Common myeloid progenitor, CD34-positive (primary cell): ENCODE measurements around the gene DPEP1.

Experiments
- CTCF ChIA-PET: fragments of 350-600 bp; sonication (Branson Sonifier 250); formaldehyde crosslinking; loops from one replicate; lab custom pipeline; 2021; ENCODE audit warnings: antibody characterized with exemption; lab: Charles Lee
- POLR2A ChIA-PET: fragments of 350-600 bp; sonication (Branson Sonifier 250); formaldehyde crosslinking; loops from one replicate; lab custom pipeline; 2021; ENCODE audit warnings: antibody characterized with exemption; lab: Charles Lee
- DNase-seq, 3 donors: peaks; one replicate each; pipeline versions ENCODE4 v3.0.0 to v3.0.0-alpha.2; 2013
- H3K27ac ChIP-seq, 2 experiments: 1 replicate in 1 of 2; 2 replicates in 1 of 2; pipeline ENCODE4 v1.7.0; 2013; ENCODE audit warnings: inconsistent platforms in 2 of 2, low read length in 2 of 2, mild to moderate bottlenecking in 2 of 2, low read depth in 1 of 2, moderate library complexity in 1 of 2; ENCODE audit not compliant: severe bottlenecking in 2 of 2, insufficient read depth in 1 of 2, poor library complexity in 1 of 2
- H3K27me3 ChIP-seq, 5 experiments: replicated peaks in 2 of 5; 1 replicate in 3 of 5; 2 replicates in 2 of 5; pipeline versions ENCODE4 v1.6.1 to v1.7.0; 2013; ENCODE audit warnings: low read length in 4 of 5, mild to moderate bottlenecking in 2 of 5, moderate library complexity in 2 of 5, inconsistent platforms in 1 of 5; ENCODE audit not compliant: insufficient read depth in 5 of 5, control insufficient read depth in 4 of 5
- H3K36me3 ChIP-seq, 4 experiments: 1 replicate in 2 of 4; 2 replicates in 2 of 4; pipeline versions ENCODE4 v1.6.1 to v1.7.0; 2013; ENCODE audit warnings: low read length in 3 of 4, control low read depth in 1 of 4, mild to moderate bottlenecking in 1 of 4; ENCODE audit not compliant: control insufficient read depth in 4 of 4, insufficient read depth in 4 of 4
- H3K4me1 ChIP-seq, 4 experiments: 1 replicate in 3 of 4; 2 replicates in 1 of 4; pipeline versions ENCODE4 v1.6.1 to v1.7.1; 2013; ENCODE audit warnings: low read length in 3 of 4, mild to moderate bottlenecking in 3 of 4, control low read depth in 1 of 4, inconsistent platforms in 1 of 4, moderate library complexity in 1 of 4; ENCODE audit not compliant: control insufficient read depth in 4 of 4, insufficient read depth in 4 of 4; ENCODE audit errors: control extremely low read depth in 1 of 4
- H3K4me3 ChIP-seq, 7 experiments: 1 replicate in 4 of 7; 2 replicates in 3 of 7; pipeline versions ENCODE4 v1.5.1 to v1.7.0; 2013; ENCODE audit warnings: mild to moderate bottlenecking in 7 of 7, low read length in 6 of 7, moderate library complexity in 6 of 7, inconsistent platforms in 2 of 7, low read depth in 2 of 7, control low read depth in 1 of 7; ENCODE audit not compliant: insufficient read depth in 4 of 7, control insufficient read depth in 1 of 7; ENCODE audit errors: extremely low read depth in 1 of 7
- H3K9me3 ChIP-seq, 5 experiments: 1 replicate in 4 of 5; 2 replicates in 1 of 5; pipeline versions ENCODE4 v1.6.1 to v1.7.1; 2013; ENCODE audit warnings: low read length in 4 of 5, mild to moderate bottlenecking in 2 of 5, inconsistent platforms in 1 of 5, low read depth in 1 of 5, moderate library complexity in 1 of 5; ENCODE audit not compliant: control insufficient read depth in 4 of 5, insufficient read depth in 2 of 5; ENCODE audit errors: control extremely low read depth in 1 of 5
- WGBS: methylation state at CpG from one replicate; pipeline ENCODE4 v1.1.5; 2013; ENCODE audit not compliant: insufficient coverage; 5-methylcytosine and 5-hydroxymethylcytosine counted together

The DPEP1 gene

GRCh38 chr16:89613954-89614459, 565 bp downstream of the DPEP1 start:
- Histone ChIP-seq H3K36me3 (no peaks in the 10 kb centered on the region), H3K27me3 (no peaks in the 10 kb centered on the region), H3K4me3 (no peak overlapping the region), H3K4me1 (peaks cover 0 to 16% (median 10%) of the 10 kb centered on the region in 4 experiments), H3K9me3 (no peaks in the 10 kb centered on the region), H3K27ac (no peak overlapping the region)
- CTCF ChIA-PET = interaction anchor here (1.2 to 2.2 kb wide), 5 partner anchors 10 to 16 kb away, joined by 3 to 11 read pairs (median 6); no protein-coding TSS in a partner anchor
- POLR2A ChIA-PET = no interaction called here
- WGBS = 96% methylated on average over 22 of the region's 22 CpGs
- no peak for DNase-seq

GRCh38 chr16:89615176-89615575, 1.7 kb downstream of the DPEP1 start:
- H3K27ac ChIP-seq = no peak overlapping the region
- no peaks in the 10 kb centered on the region for H3K36me3 ChIP-seq
- no peak overlapping the region for H3K4me3 ChIP-seq
- H3K4me1 ChIP-seq = peaks cover 0 to 16% (median 10%) of the 10 kb centered on the region in 4 experiments
- ChIA-PET POLR2A (no interaction called here), CTCF (interaction anchor here (0.6 to 2.2 kb wide), 13 partner anchors 8 to 197 kb away, joined by 3 to 11 read pairs (median 3); partner anchors contain the start of gene CPNE7)
- no peak for DNase-seq
- H3K9me3 ChIP-seq = no peaks in the 10 kb centered on the region
- WGBS = 83% methylated on average over 11 of the region's 13 CpGs
- no peaks in the 10 kb centered on the region for H3K27me3 ChIP-seq

- POLR2A ChIA-PET = no interaction called here
Measured at GRCh38 chr16:89615596-89616090, 2.2 kb downstream of the DPEP1 start.

DNA sequence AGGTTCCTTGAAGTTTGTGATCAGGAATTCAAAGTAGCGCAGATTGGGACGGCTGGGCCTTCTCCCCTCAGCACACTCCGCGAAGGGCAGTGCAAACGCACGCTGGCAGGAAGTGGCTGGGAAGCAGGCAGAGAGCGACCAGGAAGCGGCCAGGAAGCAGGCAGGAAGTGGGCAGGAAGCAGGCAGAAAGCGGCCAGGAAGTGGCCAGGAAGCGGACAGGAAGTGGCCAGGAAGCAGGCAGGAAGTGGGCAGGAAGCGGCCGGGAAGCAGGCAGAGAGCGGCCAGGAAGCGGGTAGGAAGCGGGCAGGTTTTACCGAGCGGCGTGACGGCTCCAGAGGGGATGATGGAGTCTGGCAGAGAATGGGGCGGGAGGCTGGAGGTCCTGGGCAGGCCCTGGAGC, 3.2 kb downstream of the DPEP1 start:
- H3K9me3 ChIP-seq = no peaks in the 10 kb centered on the region
- no peak overlapping the region for H3K27ac ChIP-seq
- H3K4me1 ChIP-seq = peaks cover 0 to 16% (median 10%) of the 10 kb centered on the region in 4 experiments
- H3K36me3 ChIP-seq = no peaks in the 10 kb centered on the region
- ChIA-PET CTCF (interaction anchor here (1.0 to 1.2 kb wide), 2 partner anchors 17 to 177 kb away, joined by 3 read pairs; no protein-coding TSS in a partner anchor), POLR2A (no interaction called here)
- no peak for DNase-seq
- 70% methylated on average over 13 of the region's 20 CpGs for WGBS
- H3K27me3 ChIP-seq = no peaks in the 10 kb centered on the region
- no peak overlapping the region for H3K4me3 ChIP-seq

More at GRCh38 chr16:89615596-89616090, 2.2 kb downstream of the DPEP1 start:
- Histone ChIP-seq H3K4me3 (no peak overlapping the region), H3K27me3 (no peaks in the 10 kb centered on the region), H3K9me3 (no peaks in the 10 kb centered on the region), H3K4me1 (peaks cover 0 to 16% (median 10%) of the 10 kb centered on the region in 4 experiments), H3K36me3 (no peaks in the 10 kb centered on the region), H3K27ac (no peak overlapping the region)
- CTCF ChIA-PET = interaction anchor here (1.0 to 2.2 kb wide), 10 partner anchors 8 to 110 kb away, joined by 3 to 11 read pairs (median 4); partner anchors contain the start of gene CPNE7
- 81% methylated on average over 5 of the region's 17 CpGs for WGBS
- DNase-seq = peak in 2 of 3 donors; percentile 28 to 32

DNA sequence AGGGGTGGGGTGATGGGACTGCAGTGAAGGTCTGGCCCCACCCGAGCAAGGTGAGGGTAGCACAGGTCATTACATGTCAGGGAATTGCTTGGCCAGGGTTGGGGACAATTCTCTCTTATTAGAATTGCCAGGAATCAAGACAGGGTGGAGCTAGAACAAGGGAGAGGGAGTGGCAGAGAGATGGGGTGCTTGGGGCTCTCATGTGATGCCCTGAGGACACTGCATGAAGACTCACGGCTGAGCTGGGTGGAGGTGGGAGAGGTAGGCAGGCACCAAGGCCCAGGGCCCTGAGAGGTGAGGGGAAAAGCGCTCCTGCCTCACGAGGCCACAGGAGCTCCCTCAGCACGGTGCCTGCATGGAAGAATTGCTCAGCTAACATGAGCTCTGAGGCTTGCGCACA, 3.6 kb downstream of the DPEP1 start:
- no peaks in the 10 kb centered on the region for H3K27me3 ChIP-seq
- H3K36me3 ChIP-seq = no peaks in the 10 kb centered on the region
- WGBS = 74% methylated on average over 6 of the region's 6 CpGs
- H3K4me1 ChIP-seq = peaks cover 0 to 16% (median 10%) of the 10 kb centered on the region in 4 experiments
- no peak overlapping the region for H3K27ac ChIP-seq
- H3K9me3 ChIP-seq = no peaks in the 10 kb centered on the region
- CTCF ChIA-PET = interaction anchor here (1.0 to 1.2 kb wide), 2 partner anchors 17 to 176 kb away, joined by 3 read pairs; no protein-coding TSS in a partner anchor
- POLR2A ChIA-PET = no interaction called here
- DNase-seq = no peak
- H3K4me3 ChIP-seq = no peak overlapping the region

GRCh38 chr16:89618109-89618998, 4.9 kb downstream of the DPEP1 start:
- 79% methylated on average over 9 of the region's 16 CpGs for WGBS
- Histone ChIP-seq H3K9me3 (no peaks in the 10 kb centered on the region), H3K27me3 (peaks cover 0 to 8% (median 5%) of the 10 kb centered on the region in 5 experiments), H3K36me3 (no peaks in the 10 kb centered on the region), H3K4me1 (peaks cover 0 to 8% (median 3%) of the 10 kb centered on the region in 4 experiments), H3K4me3 (no peak overlapping the region), H3K27ac (no peak overlapping the region)
- DNase-seq = no peak
- POLR2A ChIA-PET = no interaction called here
- CTCF ChIA-PET = interaction anchor here (0.7 to 1.4 kb wide), 3 partner anchors 13 to 16 kb away, joined by 3 read pairs; no protein-coding TSS in a partner anchor
